Measurements from ENCODE around the gene NDUFS8.
A peak's percentile ranks its signal among the peaks of the same experiment; 100 is the strongest.

NDUFS8 gene

DNA sequence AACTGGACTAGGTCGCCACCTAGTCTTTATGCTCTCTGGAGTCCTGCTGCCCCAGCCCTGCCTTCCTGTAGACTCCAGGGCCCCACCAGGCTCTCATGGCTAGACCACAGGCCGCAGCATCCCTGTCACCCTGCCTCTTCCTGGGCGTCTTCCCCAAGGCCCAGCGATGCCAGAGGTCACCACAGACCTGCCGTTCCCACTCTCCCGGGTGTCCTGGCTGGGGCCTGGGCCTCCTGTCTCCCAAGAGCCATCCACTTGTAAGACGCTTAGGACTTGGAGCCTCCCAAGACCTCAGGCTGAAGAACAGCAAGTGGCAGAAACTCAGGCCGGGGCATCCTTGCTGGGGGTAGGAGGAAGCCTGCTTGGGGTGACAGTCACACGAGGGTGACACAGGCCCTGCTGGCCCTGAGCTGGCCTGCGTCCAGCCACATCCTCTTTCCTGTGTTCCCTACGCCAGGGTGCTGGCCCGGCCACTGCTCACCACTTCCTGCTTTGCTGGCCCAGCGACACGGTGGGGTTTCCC, 6.3 kb downstream of the NDUFS8 start:
- DNase-seq (ENCODE audit: low read depth), result no peak

DNA sequence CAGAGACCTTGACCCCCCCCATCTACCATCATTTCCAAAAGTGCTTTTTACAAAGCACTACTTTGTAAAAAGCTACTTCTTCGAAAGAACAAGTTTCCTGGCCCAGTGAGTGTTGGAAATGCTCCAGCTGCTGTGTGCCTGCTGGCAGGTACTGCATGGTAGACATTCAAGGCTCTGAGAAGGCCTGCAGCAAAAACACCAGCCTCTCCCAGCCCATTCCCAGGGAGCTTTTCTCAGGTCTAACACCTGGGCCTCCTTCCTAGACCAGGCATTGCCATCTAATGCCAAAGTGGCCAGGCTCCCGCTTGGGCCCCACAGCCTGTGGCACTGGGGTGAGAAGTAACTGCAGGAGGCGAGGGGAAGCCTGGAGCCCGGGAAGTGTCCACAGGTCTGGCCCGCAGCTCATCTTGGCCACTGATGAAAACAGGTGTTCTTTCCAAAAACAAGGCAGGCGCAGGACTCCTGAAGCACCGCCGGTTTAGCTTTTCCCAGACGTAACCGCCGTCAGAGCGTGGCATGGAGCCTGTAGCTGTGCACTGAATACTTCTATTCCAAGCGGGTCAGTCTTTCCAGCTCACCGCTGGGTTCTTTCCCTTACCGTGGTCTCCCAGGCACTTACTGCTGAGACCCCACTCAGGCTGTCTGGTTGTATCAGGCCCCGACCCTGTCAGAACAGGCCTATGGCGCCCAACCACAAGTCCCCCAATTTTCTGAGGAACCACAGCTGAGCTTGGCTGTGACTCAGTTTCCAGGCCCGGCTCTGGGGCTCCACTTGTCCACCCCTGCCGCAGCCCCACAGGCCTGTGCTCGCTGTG, 7.1 kb downstream of the NDUFS8 start:
- no peak for DNase-seq (ENCODE audit: low read depth)

DNA sequence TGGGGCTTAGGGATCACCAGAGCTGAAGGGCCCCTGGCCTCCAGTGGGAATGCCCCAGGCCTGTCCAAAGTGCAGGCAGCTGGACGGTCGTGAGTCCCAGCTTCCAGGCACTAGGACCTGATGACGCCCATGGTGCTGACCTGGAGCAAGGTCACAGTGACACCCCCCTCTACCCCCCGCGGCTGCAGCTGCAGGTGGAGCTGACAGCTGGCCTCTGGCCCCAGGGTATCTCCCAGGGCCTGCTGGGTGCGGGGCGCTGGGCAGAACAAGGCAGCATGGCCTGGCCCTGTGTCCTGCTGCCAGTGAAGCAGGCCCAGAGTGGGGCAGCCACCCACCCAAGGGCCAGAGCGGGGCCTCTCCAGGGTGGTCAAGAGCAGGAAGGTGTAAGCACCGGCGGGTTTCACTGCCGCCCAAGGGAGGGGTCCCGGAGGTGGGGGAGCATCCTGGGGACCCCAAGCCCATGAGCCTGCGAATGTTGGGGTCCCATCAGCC, 7.8 kb downstream of the NDUFS8 start:
- no peak for DNase-seq (ENCODE audit: low read depth)

DNA sequence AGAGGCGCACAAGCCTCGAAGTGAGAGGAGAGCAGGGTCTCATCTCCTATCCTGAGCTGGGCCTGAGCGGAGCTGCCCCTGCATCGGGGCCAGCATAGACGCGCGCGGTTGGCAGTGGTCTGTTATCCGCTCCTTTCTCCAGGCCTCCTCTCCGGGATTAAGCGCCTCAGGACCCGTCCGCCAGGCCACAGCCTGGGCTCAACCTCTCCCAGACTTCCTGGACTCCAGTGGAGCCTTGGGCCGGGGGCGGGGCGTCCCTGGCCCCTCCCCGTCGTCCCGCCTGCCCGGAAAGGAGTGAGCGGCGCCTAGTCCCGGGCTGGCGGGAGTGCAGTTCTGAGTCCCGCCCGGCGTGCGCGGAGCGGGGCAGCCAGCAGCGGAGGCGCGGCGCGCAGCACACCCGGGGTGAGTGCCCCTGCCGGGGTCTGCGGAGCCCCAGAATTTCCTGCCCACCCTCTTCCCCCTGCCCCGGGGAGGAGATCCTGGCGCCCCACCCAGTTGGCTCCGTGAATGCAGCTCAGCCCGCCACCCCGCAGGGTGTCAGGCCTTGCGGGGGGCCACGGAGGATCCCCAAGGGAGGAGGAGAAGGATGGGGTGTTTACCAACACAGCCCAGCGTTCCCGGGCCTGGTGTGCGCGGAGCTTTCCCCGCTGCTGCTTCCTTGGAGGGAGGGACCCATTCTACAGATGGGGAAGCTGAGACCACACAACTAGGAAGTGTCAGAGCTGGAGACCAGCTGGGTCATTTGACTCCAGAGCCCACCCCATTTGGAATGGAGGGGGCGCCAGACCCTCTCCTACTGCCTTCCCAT, 8.4 kb downstream of the NDUFS8 start, which contains the start of gene TCIRG1:
TSS of gene TCIRG1 (plus strand) at position 308 of the 808 bp plus-strand sequence. CDS start 2,247 bp downstream, outside the sequence.
- peak; percentile 45 for DNase-seq (ENCODE audit: low read depth)

DNA sequence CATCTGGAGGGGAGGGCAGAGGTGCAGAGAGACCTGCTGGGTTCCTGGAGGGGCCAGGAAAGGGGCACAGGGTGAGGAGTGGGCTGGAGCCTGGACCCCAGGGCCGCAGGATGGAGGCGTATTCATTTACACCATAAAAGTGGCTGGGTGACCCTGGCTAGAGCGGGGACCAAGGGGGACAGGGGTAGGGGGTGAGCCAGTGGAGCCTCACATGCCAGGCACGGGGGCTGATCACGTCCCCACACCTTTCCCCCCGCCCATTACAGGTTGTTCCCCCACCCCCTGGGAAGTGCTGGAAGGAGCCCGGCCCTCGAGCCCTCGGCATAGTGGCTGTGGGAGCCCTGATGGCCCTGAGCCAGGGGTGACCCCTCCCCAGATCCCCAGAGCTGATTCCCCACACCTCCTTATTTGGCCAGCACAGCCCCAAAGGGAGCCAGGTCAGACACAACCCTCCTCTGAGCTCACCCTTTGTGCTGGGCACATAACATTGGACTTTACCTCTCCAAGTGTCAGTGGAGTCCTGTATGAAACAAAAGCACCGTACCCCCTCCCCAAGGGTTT, 9.1 kb downstream of the NDUFS8 start:
- DNase-seq (ENCODE audit: low read depth), result no peak

DNA sequence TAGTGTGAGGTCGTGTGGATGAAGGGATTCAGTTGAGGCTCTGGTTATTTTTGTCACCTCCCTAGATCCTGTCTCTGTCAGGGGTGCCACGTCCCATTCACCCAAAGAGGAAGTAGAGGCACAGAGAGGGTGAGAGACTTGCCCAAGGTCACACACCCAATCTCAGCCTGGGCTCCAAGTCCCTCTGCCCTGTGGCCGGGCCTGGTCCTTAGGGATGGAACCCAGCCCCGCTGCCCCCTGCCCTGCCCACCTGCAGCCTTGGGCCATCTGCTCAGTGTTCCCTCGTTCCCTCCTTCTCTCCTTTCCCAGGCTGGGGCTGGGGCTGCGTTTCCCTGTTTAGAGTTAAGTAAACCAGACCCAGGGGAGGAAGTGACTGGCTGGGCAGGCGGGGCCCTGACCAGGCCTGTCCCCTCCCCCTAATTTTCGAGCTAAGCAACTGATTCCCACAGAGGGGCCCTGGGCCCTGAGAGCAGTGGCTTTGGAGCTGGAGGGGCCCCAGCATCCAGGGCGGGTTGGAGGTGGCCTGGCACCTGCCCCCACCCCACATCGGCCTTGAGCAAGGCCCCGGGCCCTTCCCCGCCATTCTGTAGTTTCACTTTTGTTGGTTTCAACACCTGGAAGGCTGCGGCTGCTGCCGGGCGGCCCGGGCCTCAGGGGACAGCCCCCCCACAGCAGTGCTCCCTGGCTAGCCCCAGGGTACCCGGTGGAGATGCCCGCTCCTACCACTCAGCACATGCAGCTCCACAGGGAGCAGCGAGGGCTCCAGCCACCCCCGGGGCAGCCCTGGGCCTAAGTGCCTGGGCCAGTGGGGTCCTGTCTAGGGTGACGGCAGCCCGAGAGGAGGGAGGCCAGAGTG, 9.8 kb downstream of the NDUFS8 start:
- DNase-seq (ENCODE audit: low read depth), result no peak

DNA sequence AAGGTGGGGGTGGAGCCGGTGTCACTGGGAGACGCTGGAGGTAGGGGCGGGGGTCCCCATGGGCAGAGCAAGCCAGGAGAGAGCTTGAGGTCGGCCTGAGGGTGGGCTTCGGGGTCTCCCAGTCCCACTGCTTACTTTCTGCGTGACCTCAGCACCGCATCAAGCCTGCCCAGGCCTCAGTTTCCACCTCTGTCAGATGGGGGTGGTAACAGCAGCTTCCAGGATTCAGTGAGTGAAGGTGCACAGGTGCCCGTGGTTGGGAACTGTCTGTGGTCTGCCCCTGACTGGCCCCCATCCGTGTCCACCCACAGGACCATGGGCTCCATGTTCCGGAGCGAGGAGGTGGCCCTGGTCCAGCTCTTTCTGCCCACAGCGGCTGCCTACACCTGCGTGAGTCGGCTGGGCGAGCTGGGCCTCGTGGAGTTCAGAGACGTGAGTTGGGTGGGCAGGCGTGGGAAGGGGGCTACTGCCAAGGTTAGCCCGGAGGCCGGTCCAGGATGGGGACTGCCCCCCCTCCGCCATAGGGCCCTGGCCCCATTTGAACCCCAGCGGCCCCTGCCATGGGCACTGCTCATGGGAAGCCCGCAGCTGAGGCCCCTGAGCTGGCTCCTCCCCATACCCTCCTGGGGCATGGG, 10.6 kb downstream of the NDUFS8 start:
- DNase-seq (ENCODE audit: low read depth), result no peak

DNA sequence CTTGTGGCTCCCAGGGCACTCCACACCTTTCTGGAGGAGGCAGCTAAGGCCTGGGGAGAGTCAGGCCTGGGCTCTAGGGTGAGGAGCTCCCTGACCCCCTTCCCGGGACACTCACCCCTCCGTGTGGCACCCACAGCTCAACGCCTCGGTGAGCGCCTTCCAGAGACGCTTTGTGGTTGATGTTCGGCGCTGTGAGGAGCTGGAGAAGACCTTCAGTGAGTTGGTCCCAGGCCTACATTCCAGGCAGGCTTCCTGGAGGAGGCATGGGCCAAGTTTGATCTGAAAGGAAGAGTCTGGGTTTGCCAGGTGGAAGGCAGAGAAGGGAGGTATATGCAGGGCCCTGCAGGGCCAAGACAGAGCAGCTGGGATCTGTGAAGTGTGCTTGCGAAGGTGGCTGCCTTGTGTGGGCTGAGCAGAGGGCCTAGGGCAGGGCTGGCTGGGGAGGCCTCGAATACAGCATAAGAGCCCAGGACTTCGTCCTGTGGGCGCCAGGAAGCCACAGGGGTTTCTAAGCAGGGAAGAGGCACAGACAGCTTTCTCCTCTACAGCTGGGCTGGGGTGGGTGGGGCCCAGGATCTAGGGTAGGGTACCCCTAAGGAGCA, 11.2 kb downstream of the NDUFS8 start:
- no peak for DNase-seq (ENCODE audit: low read depth)

DNA sequence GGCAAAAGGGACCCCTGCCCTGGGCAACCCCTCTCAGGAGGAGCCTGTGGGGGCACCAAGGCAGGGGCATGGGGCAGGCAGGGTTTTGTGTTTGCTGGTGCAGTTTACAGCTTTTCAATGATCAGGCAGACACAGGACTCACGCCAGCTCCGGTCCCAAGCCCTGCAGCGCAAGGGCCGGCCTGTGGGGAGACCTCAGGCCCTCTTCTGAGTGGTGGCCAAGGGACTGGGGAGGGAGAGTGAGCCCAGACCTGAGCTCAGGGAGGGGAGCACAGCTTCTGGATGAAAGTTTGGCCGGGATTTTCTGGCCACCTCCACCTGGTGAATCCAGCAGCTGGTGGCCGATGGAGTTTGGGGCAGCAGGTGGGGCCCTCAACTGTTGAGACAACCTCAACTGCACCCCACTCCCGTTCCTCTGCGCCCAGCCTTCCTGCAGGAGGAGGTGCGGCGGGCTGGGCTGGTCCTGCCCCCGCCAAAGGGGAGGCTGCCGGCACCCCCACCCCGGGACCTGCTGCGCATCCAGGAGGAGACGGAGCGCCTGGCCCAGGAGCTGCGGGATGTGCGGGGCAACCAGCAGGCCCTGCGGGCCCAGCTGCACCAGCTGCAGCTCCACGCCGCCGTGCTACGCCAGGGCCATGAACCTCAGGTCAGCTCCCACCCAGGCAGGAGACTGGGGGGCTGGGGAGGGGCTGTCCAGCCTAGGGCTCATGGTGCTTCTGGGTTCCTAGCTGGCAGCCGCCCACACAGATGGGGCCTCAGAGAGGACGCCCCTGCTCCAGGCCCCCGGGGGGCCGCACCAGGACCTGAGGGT, 11.9 kb downstream of the NDUFS8 start:
- no peak for DNase-seq (ENCODE audit: low read depth)

DNA sequence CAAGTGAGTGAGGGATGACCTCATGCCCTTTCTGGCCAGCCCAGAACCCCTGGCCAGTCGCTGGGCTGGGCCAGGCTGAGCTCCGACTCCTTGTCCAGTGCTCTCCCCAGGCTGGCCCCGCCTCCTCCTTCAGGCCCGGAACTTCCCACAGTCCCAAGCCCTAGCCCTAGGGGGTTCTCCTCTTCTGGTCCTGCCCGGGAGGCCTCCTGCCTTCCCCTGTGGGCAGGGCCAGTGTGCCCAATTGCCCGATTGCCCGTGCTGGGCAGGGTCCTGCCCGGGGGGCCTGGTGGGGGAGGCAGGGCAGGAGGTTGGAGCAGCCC, 12.5 kb downstream of the NDUFS8 start:
- no peak for DNase-seq (ENCODE audit: low read depth)

DNA sequence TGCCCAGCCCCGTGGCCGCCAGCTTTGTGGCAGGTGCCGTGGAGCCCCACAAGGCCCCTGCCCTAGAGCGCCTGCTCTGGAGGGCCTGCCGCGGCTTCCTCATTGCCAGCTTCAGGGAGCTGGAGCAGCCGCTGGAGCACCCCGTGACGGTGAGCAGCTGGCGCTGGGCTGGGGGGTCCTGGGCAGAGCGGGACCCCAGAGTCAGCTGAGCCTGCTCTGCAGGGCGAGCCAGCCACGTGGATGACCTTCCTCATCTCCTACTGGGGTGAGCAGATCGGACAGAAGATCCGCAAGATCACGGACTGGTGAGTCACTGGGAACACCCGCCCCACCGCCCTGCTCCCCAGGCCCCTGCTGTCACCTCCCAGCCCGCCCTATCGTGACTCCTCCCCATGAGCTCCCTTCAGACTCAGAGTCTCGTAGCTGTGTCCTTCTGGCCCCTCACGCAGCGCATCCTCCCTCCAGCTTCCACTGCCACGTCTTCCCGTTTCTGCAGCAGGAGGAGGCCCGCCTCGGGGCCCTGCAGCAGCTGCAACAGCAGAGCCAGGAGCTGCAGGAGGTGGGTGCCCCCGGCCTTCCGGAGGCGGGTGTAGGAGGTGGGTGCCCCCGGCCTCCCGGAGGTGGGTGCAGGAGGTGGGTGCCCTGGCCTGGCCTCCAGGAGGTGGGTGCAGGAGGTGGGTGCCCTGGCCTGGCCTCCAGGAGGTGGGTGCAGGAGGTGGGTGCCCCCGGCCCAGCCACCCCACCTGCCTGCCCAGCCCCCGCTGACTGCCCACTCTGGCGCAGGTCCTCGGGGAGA, 13.1 kb downstream of the NDUFS8 start:
- DNase-seq (ENCODE audit: low read depth), result no peak

DNA sequence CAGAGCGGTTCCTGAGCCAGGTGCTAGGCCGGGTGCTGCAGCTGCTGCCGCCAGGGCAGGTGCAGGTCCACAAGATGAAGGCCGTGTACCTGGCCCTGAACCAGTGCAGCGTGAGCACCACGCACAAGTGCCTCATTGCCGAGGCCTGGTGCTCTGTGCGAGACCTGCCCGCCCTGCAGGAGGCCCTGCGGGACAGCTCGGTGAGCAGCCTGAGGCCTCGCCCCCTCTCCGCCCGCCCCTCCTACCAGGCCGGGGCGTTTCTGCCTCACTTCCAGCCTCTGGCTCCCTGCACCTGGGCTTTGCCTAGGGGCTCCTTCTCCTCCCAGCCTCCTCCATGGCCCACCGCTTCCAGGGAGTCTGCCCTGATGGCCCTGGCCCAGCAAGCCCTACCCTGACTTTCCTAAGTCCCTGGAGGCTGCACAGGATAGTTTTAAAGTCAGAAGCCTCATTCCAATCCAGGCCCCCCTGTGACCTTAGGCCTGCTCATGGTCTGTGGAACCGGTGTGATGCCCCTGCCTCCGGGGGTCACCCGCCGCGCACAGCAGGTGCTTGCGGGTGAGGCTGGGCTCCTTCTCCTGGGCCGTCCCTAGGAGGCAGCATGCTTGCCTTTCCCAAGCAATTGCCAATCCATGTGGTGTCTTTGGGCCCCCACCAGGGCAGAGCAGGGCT, 13.8 kb downstream of the NDUFS8 start:
- DNase-seq (ENCODE audit: low read depth), result no peak

DNA sequence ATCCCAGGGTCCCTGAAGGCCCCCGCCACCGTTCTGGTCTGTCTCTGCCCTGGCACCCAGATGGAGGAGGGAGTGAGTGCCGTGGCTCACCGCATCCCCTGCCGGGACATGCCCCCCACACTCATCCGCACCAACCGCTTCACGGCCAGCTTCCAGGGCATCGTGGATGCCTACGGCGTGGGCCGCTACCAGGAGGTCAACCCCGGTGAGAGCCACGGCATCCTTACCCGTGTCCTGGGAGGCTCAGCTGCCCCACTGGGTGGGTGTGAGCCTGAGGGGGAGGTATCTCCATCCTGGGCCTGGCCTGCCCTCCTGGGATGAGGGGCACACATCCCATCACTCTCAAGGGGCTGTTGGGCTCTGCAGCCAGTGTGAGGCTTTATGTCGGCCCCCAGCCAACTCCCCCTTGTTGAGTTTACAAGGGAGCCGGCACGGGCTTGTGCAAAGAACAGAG, 14.4 kb downstream of the NDUFS8 start:
- no peak for DNase-seq (ENCODE audit: low read depth)

DNA sequence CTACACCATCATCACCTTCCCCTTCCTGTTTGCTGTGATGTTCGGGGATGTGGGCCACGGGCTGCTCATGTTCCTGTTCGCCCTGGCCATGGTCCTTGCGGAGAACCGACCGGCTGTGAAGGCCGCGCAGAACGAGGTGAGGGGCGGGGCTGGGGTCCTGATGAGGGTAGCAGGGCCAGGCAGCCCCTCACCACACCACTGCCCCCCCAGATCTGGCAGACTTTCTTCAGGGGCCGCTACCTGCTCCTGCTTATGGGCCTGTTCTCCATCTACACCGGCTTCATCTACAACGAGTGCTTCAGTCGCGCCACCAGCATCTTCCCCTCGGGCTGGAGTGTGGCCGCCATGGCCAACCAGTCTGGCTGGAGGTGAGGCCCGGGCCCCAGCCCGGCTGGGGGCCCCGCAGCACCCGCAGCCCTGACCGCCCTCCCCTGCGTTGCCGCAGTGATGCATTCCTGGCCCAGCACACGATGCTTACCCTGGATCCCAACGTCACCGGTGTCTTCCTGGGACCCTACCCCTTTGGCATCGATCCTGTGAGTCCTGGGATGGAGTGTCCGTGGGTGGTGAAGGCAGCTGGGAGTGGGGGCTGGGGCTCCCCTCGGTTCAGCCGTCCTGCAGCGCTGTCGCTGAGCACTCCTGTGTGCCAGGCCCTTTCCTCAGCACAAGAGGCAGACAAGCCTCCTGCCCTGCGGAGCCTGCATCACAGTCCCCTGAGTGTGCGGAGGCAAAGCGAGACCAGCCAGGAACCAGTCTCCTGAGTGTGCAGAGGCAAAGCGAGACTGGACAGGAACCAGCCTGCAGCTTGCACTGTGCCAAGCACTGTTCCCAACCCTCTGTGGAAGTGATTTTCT, 17.2 kb downstream of the NDUFS8 start:
- DNase-seq (ENCODE audit: low read depth), result no peak

DNA sequence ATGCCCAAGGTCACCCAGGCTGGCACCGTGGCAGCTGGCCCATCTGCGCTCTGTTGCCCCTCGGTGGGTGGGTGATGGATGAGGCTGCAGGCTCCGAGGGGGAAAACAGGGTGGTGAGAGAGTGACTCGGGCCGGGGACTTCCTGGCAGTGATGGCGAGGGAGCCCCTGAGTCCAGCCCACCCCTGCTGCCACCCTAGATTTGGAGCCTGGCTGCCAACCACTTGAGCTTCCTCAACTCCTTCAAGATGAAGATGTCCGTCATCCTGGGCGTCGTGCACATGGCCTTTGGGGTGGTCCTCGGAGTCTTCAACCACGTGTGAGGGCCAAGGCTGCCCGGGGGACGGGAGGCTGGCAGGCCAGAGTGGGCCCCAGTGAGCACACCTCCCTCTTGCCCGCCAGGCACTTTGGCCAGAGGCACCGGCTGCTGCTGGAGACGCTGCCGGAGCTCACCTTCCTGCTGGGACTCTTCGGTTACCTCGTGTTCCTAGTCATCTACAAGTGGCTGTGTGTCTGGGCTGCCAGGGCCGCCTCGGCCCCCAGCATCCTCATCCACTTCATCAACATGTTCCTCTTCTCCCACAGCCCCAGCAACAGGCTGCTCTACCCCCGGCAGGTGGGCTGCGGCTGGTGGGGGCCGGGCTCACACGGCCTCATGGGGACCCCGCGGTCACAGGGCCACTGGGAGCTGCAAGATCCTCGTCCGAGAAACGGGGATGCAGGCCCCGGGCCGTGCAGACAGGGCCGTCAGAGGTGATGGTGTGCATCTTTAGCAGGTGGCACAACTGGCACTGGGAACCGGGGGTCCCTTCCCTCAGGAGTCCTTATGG, 18.4 kb downstream of the NDUFS8 start:
- DNase-seq (ENCODE audit: low read depth), result no peak
